Stimulated activated CD8-positive, alpha-beta memory T cell treated with anti-CD3 and anti-CD28 coated beads, Interleukin-7, amount 100 ng/mL, for 4 hours (primary cell): ENCODE measurements around the gene PLD4.
"Not testable (repeated sequence)": the region's sequence is repeated elsewhere in the genome, so short reads cannot be mapped to it uniquely, and the experiment has no call there.

Experiments used
- DNase-seq, 2 donors: peaks; one replicate each; pipeline ENCODE4 v3.0.0-alpha.2; 2020; ENCODE audit warnings: low read depth in 2 of 2

The PLD4 gene

GRCh38 chr14:104924421-104925213, at the start of gene PLD4:
TSS of gene PLD4 (plus strand) at chr14:104924879. CDS start at chr14:104927141, 2,262 bp downstream.
- no peak for DNase-seq

- DNase-seq = no peak
Observed at GRCh38 chr14:104875412-104875751, 49.3 kb upstream of the PLD4 start.

- no peak for DNase-seq
Observed at GRCh38 chr14:104875811-104876210, 48.9 kb upstream of the PLD4 start.

- no peak for DNase-seq
Observed at GRCh38 chr14:104876251-104876699, 48.4 kb upstream of the PLD4 start.

GRCh38 chr14:104877066-104877805, 47.4 kb upstream of the PLD4 start:
- DNase-seq = no peak

GRCh38 chr14:104877806-104878550, 46.7 kb upstream of the PLD4 start:
- no peak for DNase-seq

GRCh38 chr14:104878582-104878981, 46.1 kb upstream of the PLD4 start:
- DNase-seq = no peak

GRCh38 chr14:104879201-104879982, 45.3 kb upstream of the PLD4 start:
- DNase-seq = no peak

GRCh38 chr14:104879983-104880565, 44.6 kb upstream of the PLD4 start:
- DNase-seq = no peak

GRCh38 chr14:104880584-104881210, 44.0 kb upstream of the PLD4 start:
- no peak for DNase-seq

- no peak for DNase-seq
Observed at GRCh38 chr14:104881369-104881979, 43.2 kb upstream of the PLD4 start.

- no peak for DNase-seq
Observed at GRCh38 chr14:104882325-104882973, 42.2 kb upstream of the PLD4 start.

- no peak for DNase-seq
Observed at GRCh38 chr14:104882991-104883660, 41.6 kb upstream of the PLD4 start.

- DNase-seq = no peak
Observed at GRCh38 chr14:104883681-104884361, 40.9 kb upstream of the PLD4 start.

GRCh38 chr14:104884381-104884780, 40.3 kb upstream of the PLD4 start:
- DNase-seq = not testable (repeated sequence)

- no peak for DNase-seq
Observed at GRCh38 chr14:104885031-104885972, 39.4 kb upstream of the PLD4 start.

- DNase-seq = no peak
Observed at GRCh38 chr14:104885973-104886689, 38.5 kb upstream of the PLD4 start.
